Measurements from ENCODE around the gene MTCL3.

MTCL3 gene

GRCh38 chr6:127475823-127476176 is 43.3 kb downstream of the MTCL3 start:
- H2AFZ ChIP-seq (ENCODE audit: low read depth, low read length, poor library complexity, severe bottlenecking): no peak overlapping the region
- no peaks in the 10 kb centered on the region for H3K4me1 ChIP-seq (ENCODE audit: control insufficient read depth in 1 of 2, insufficient read depth in 2 of 2, low read length in 2 of 2)
- no peaks in the 10 kb centered on the region for H3K27me3 ChIP-seq (ENCODE audit: insufficient read depth, low read length)
- no peak overlapping the region for H3K4me3 ChIP-seq (replicated peaks in 1 of 2; ENCODE audit: low read depth in 1 of 2, low read length in 2 of 2)
- H3K9me3 ChIP-seq (ENCODE audit: control insufficient read depth in 1 of 2, insufficient read depth in 1 of 2, low read depth in 1 of 2, low read length in 2 of 2): no peaks in the 10 kb centered on the region
- no peaks in the 10 kb centered on the region for H3K9me2 ChIP-seq (ENCODE audit: insufficient read depth)
- no peaks in the 10 kb centered on the region for H3K36me3 ChIP-seq (ENCODE audit: control insufficient read depth in 1 of 2, insufficient read depth in 2 of 2, low read length in 2 of 2)
- ChIA-PET CTCF (no interaction called here), POLR2A (interaction anchor here (0.8 kb wide), 1 partner anchor 253 kb away, joined by 3 read pairs; no protein-coding TSS in a partner anchor), RAD21 (ENCODE audit: low non-redundant PET in 1 of 2, low total read pairs in 2 of 2, uncharacterized antibody in 2 of 2, unreplicated experiment in 2 of 2) (no interaction called here)
- no peak overlapping the region for H3K9ac ChIP-seq (ENCODE audit: low read length)
- no peak for DNase-seq (ENCODE audit: low read depth, low spot score)
- no peaks in the 10 kb centered on the region for H4K20me1 ChIP-seq (ENCODE audit: insufficient read depth)
- TF ChIP-seq SIN3A (IDR thresholded peaks at IDR 0.05; ENCODE audit: low read depth) (no peak), ZFX (IDR thresholded peaks at IDR 0.05) (no peak), ZNF274 (IDR thresholded peaks at IDR 0.05; ENCODE audit: low read depth, low read length) (no peak), CBX3 (IDR thresholded peaks at IDR 0.05; ENCODE audit: low read depth) (no peak)
- TF ChIP-seq, protein P1, sequence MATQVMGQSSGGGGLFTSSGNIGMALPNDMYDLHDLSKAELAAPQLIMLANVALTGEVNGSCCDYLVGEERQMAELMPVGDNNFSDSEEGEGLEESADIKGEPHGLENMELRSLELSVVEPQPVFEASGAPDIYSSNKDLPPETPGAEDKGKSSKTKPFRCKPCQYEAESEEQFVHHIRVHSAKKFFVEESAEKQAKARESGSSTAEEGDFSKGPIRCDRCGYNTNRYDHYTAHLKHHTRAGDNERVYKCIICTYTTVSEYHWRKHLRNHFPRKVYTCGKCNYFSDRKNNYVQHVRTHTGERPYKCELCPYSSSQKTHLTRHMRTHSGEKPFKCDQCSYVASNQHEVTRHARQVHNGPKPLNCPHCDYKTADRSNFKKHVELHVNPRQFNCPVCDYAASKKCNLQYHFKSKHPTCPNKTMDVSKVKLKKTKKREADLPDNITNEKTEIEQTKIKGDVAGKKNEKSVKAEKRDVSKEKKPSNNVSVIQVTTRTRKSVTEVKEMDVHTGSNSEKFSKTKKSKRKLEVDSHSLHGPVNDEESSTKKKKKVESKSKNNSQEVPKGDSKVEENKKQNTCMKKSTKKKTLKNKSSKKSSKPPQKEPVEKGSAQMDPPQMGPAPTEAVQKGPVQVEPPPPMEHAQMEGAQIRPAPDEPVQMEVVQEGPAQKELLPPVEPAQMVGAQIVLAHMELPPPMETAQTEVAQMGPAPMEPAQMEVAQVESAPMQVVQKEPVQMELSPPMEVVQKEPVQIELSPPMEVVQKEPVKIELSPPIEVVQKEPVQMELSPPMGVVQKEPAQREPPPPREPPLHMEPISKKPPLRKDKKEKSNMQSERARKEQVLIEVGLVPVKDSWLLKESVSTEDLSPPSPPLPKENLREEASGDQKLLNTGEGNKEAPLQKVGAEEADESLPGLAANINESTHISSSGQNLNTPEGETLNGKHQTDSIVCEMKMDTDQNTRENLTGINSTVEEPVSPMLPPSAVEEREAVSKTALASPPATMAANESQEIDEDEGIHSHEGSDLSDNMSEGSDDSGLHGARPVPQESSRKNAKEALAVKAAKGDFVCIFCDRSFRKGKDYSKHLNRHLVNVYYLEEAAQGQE (IDR thresholded peaks at IDR 0.05; ENCODE audit: low read depth): no peak
- H3K27ac ChIP-seq (ENCODE audit: low read depth, low read length): no peak overlapping the region
- BruUV-seq (replicated peaks): no TSS peak
- no peak overlapping the region for H3K4me2 ChIP-seq (ENCODE audit: low read length)
- ATAC-seq: no peak
- no peaks in the 10 kb centered on the region for H3K79me2 ChIP-seq (ENCODE audit: insufficient read depth, low read length)
- intact Hi-C loops (cut with micrococcal nuclease): no loop called here

GRCh38 chr6:127475135-127475822 is 43.9 kb downstream of the MTCL3 start:
- intact Hi-C loops (cut with micrococcal nuclease): no loop called here
- H2AFZ ChIP-seq (ENCODE audit: low read depth, low read length, poor library complexity, severe bottlenecking): no peak overlapping the region
- H3K4me2 ChIP-seq (ENCODE audit: low read length): no peak overlapping the region
- ChIA-PET RAD21 (ENCODE audit: low non-redundant PET in 1 of 2, low total read pairs in 2 of 2, uncharacterized antibody in 2 of 2, unreplicated experiment in 2 of 2) (no interaction called here), POLR2A (no interaction called here), CTCF (no interaction called here)
- no TSS peak for BruUV-seq (replicated peaks)
- DNase-seq (ENCODE audit: low read depth, low spot score) (no peak), ATAC-seq (no peak)
- no peaks in the 10 kb centered on the region for H3K4me1 ChIP-seq (ENCODE audit: control insufficient read depth in 1 of 2, insufficient read depth in 2 of 2, low read length in 2 of 2)
- no peaks in the 10 kb centered on the region for H3K36me3 ChIP-seq (ENCODE audit: control insufficient read depth in 1 of 2, insufficient read depth in 2 of 2, low read length in 2 of 2)
- no peaks in the 10 kb centered on the region for H4K20me1 ChIP-seq (ENCODE audit: insufficient read depth)
- H3K9ac ChIP-seq (ENCODE audit: low read length): no peak overlapping the region
- H3K27ac ChIP-seq (ENCODE audit: low read depth, low read length): no peak overlapping the region
- no peak overlapping the region for H3K4me3 ChIP-seq (replicated peaks in 1 of 2; ENCODE audit: low read depth in 1 of 2, low read length in 2 of 2)
- H3K9me2 ChIP-seq (ENCODE audit: insufficient read depth): no peaks in the 10 kb centered on the region
- no peaks in the 10 kb centered on the region for H3K27me3 ChIP-seq (ENCODE audit: insufficient read depth, low read length)
- H3K79me2 ChIP-seq (ENCODE audit: insufficient read depth, low read length): no peaks in the 10 kb centered on the region
- H3K9me3 ChIP-seq (ENCODE audit: control insufficient read depth in 1 of 2, insufficient read depth in 1 of 2, low read depth in 1 of 2, low read length in 2 of 2): no peaks in the 10 kb centered on the region
- TF ChIP-seq ZFX (IDR thresholded peaks at IDR 0.05) (no peak), POLR2AphosphoS5 (IDR thresholded peaks at IDR 0.05; ENCODE audit: low read depth, low read length) (no peak), CTCF (IDR thresholded peaks at IDR 0.05 in 2 of 3, conservative IDR thresholded peaks at IDR 0.05 in 1 of 3; ENCODE audit: borderline replicate concordance in 1 of 3, insufficient read depth in 1 of 3, low read depth in 2 of 3, low read length in 2 of 3) (no peak), CBX3 (IDR thresholded peaks at IDR 0.05; ENCODE audit: low read depth) (no peak), EGR1 (IDR thresholded peaks at IDR 0.05; ENCODE audit: low read depth) (no peak), ATF3 (IDR thresholded peaks at IDR 0.05) (no peak), SIN3A (IDR thresholded peaks at IDR 0.05; ENCODE audit: low read depth) (no peak), ZBTB33 (IDR thresholded peaks at IDR 0.05; ENCODE audit: extremely low read depth, insufficient replicate concordance, low read length) (no peak)
- TF ChIP-seq, protein P2, sequence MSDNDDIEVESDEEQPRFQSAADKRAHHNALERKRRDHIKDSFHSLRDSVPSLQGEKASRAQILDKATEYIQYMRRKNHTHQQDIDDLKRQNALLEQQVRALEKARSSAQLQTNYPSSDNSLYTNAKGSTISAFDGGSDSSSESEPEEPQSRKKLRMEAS (IDR thresholded peaks at IDR 0.05): no peak
